BLaER1 (cell line): ENCODE measurements around the gene MOV10.
A peak's percentile ranks its signal among the peaks of the same experiment; 100 is the strongest.
"Not testable (repeated sequence)": the region's sequence is repeated elsewhere in the genome, so short reads cannot be mapped to it uniquely, and the experiment has no call there.

Experiments
- H3K27ac ChIP-seq: shearing (Covaris generic); formaldehyde crosslinking; 2 replicates; pipeline ENCODE4 v1.8.1; 2022
- H3K27me3 ChIP-seq: shearing (Covaris generic); formaldehyde crosslinking; 2 replicates; pipeline ENCODE4 v1.8.1; 2022
- H3K36me3 ChIP-seq: shearing (Covaris generic); formaldehyde crosslinking; 2 replicates; pipeline ENCODE4 v1.8.1; 2022
- H3K4me1 ChIP-seq: shearing (Covaris generic); formaldehyde crosslinking; 2 replicates; pipeline ENCODE4 v1.8.1; 2022
- H3K4me2 ChIP-seq: shearing (Covaris generic); formaldehyde crosslinking; 2 replicates; pipeline ENCODE4 v1.8.1; 2022
- H3K4me3 ChIP-seq: shearing (Covaris generic); formaldehyde crosslinking; 2 replicates; pipeline ENCODE4 v1.8.1; 2022
- H3K9ac ChIP-seq: shearing (Covaris generic); formaldehyde crosslinking; 2 replicates; pipeline ENCODE4 v1.8.1; 2022
- H3K9me3 ChIP-seq: shearing (Covaris generic); formaldehyde crosslinking; 2 replicates; pipeline ENCODE4 v1.8.1; 2022
- H4K20me1 ChIP-seq: shearing (Covaris generic); formaldehyde crosslinking; 2 replicates; pipeline ENCODE4 v1.8.1; 2022
- Cebpa-rat ChIP-seq: shearing (Covaris generic); IDR thresholded peaks from 2 replicates; pipeline ENCODE4 v1.8.1; 2022

Gene MOV10

DNA sequence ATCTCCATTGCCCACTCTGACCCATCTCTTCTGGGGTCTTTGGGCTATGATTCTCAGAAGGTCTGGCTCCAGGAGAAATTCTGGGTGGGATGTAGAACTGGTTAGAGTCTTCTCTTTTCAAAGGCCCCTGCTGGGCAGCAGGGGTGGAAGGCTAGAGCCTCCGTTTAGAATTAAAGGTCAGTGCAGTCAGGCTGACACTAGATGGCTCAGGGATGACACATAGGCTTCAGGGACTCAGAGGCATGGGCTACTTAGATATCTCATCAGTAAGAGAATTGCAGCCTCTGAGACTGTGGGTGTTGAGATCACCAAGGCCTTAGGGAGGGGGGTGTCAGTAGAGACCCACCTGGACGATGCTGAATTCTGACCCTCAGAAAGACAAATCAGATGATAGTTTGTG lies 53.3 kb downstream of the MOV10 start:
- no peak for TF ChIP-seq Cebpa-rat
- H3K4me2 ChIP-seq: no peak overlapping the region

DNA sequence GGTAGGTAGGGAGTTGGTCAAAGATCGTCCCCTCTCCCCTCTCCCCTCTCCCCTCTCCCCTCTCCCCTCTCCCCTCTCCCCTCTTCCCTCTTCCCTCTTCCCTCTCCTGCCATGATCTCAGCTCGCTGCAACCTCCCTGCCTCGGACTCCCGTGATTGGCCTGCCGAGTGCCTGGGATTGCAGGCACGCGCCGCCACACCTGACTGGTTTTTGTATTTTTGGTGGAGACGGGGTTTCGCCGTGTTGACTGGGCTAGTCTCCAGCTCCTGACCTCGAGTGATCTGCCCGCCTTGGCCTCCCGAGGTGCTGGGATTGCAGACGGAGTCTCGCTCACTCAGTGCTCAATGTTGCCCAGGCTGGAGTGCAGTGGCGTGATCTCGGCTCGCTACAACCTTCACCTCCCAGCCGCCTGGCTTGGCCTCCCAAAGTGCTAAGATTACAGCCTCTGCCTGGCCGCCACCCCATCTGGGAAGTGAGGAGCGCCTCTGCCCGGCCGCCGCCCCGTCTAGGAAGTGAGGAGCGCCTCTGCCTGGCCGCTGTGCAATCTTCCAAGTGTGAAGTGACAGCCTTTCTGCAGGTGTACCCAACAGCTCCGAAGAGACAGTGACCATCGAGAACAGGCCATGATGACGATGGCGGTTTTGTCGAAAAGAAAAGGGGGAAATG lies 54.0 kb downstream of the MOV10 start:
- H3K27ac ChIP-seq, H4K20me1 ChIP-seq, H3K9ac ChIP-seq, H3K27me3 ChIP-seq, H3K9me3 ChIP-seq, H3K4me3 ChIP-seq, H3K4me2 ChIP-seq, H3K36me3 ChIP-seq: not testable (repeated sequence)
- peaks cover 26% of the 10 kb centered on the region for H3K4me1 ChIP-seq

More for the DNA sequence above, 53.3 kb downstream of the MOV10 start:
- Histone ChIP-seq H3K4me3 (no peak overlapping the region), H3K27ac (no peak overlapping the region), H3K9me3 (no peaks in the 10 kb centered on the region), H3K4me1 (peaks cover 26% of the 10 kb centered on the region), H3K36me3 (no peaks in the 10 kb centered on the region), H4K20me1 (no peaks in the 10 kb centered on the region), H3K9ac (no peak overlapping the region), H3K27me3 (no peaks in the 10 kb centered on the region)

DNA sequence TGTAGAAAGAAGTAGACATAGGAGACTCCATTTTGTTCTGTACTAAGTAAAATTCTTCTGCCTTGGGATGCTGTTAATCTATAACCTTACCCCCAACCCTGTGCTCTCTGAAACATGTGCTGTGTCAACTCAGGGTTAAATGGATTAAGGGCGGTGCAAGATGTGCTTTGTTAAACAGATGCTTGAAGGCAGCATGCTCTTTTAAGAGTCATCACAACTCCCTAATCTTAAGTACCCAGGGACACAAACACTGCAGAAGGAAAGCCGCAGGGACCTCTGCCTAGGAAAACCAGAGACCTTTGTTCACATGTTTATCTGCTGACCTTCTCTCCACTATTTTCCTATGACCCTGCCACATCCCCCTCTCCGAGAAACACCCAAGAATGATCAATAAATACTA lies 54.6 kb downstream of the MOV10 start:
- H3K9me3 ChIP-seq, H4K20me1 ChIP-seq, H3K36me3 ChIP-seq, H3K27me3 ChIP-seq, H3K4me2 ChIP-seq, H3K4me3 ChIP-seq, H3K27ac ChIP-seq, H3K9ac ChIP-seq: not testable (repeated sequence)
- H3K4me1 ChIP-seq: peaks cover 26% of the 10 kb centered on the region

DNA sequence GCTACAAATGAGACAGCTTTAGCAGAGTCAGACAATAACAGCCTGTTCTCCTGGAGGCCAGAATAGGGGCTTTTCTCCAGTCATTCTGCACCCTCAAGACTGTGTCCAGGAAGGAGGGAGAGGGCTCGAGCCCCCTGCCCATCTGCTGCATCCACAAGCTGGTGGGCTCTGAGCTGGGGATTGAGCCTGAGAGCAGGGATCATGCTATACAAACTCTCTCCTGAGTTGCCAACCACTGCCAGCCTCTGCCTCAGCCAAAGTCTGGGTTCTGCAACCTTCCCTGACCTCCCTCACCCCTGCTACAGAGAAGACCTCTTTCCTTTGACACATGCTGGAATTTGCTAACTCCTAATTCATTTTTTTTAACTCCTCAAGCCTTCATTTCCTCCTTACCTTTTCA lies 55.5 kb downstream of the MOV10 start:
- H3K36me3 ChIP-seq: no peaks in the 10 kb centered on the region
- H3K9me3 ChIP-seq: no peaks in the 10 kb centered on the region
- no peaks in the 10 kb centered on the region for H4K20me1 ChIP-seq
- no peak overlapping the region for H3K4me3 ChIP-seq
- H3K4me2 ChIP-seq: peak overlapping the region; percentile 30; the same call in 1 of the 2 replicates
- H3K27ac ChIP-seq: no peak overlapping the region
- TF ChIP-seq Cebpa-rat: no peak
- H3K27me3 ChIP-seq: no peaks in the 10 kb centered on the region
- H3K4me1 ChIP-seq: peaks cover 26% of the 10 kb centered on the region
- H3K9ac ChIP-seq: no peak overlapping the region

DNA sequence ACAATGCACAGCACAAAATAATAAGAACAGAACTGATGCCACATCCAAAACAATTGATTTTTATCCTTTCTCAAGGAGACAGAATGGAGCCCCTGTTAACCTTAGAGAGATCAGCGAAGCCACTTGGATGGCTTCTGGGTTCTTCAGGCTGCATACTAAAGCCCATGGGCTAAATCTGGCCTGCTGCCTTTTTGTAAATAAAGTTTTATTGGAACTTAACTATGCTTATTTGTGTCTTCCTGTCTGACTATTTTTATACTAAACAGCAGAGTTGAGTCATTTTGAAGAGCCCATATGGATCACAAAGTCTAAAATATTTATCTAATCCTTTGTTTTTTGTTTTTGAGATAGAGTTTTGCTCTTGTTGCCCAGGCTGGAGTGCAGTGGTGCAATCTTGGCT lies 57.0 kb downstream of the MOV10 start:
- Histone ChIP-seq H4K20me1 (no peaks in the 10 kb centered on the region), H3K9ac (no peak overlapping the region), H3K9me3 (no peaks in the 10 kb centered on the region), H3K4me1 (peaks cover 26% of the 10 kb centered on the region), H3K27me3 (no peaks in the 10 kb centered on the region), H3K36me3 (no peaks in the 10 kb centered on the region), H3K27ac (no peak overlapping the region), H3K4me3 (no peak overlapping the region), H3K4me2 (peak overlapping the region; percentile 17; the same call in 1 of the 2 replicates)
- no peak for TF ChIP-seq Cebpa-rat

DNA sequence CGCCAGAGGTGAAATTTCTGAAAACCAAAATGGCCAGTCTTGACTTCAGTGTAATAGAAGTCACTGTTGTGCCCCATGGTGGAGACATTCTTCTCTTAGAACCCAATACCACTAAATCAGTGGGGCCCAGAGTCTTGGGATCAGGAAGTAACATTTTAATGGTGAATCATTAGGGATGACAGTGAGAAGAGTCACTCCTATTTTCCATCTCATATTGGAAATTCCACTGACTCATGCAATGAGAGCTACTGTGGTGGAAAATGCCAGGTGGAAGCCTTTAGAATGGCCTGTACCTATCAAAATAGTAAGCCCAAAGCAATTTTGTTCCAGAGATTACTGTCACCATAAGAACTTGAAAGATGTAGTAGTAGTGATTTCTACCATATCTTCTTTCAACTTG lies 61.3 kb downstream of the MOV10 start:
- no peaks in the 10 kb centered on the region for H3K27me3 ChIP-seq
- peaks cover 9% of the 10 kb centered on the region; the same call in 1 of the 2 replicates for H3K9me3 ChIP-seq
- H3K4me2 ChIP-seq: no peak overlapping the region
- H3K4me3 ChIP-seq: no peak overlapping the region
- no peak overlapping the region for H3K9ac ChIP-seq
- no peaks in the 10 kb centered on the region for H4K20me1 ChIP-seq
- H3K4me1 ChIP-seq: peaks cover 16% of the 10 kb centered on the region
- H3K36me3 ChIP-seq: no peaks in the 10 kb centered on the region
- no peak overlapping the region for H3K27ac ChIP-seq
- TF ChIP-seq Cebpa-rat: no peak

DNA sequence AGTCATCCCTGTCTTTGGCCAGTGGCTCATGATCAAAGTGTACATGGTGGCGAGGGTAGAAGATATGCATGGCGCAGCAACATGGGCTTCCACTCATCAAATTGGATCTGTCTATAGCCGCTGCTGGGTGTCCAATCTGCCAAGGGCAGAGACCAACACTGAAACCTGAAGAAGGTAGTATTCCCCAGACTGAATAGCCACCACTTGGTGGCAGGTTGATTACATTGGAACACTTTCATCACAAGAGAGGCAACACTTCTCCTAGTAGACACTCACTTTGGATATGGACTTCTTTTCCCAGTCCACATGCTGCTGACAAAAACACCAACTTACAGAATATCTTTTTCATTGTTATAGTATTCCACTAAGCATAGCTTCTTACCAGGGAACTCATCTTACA lies 63.1 kb downstream of the MOV10 start:
- H3K27me3 ChIP-seq: no peaks in the 10 kb centered on the region
- no peaks in the 10 kb centered on the region for H3K36me3 ChIP-seq
- no peak overlapping the region for H3K9ac ChIP-seq

DNA sequence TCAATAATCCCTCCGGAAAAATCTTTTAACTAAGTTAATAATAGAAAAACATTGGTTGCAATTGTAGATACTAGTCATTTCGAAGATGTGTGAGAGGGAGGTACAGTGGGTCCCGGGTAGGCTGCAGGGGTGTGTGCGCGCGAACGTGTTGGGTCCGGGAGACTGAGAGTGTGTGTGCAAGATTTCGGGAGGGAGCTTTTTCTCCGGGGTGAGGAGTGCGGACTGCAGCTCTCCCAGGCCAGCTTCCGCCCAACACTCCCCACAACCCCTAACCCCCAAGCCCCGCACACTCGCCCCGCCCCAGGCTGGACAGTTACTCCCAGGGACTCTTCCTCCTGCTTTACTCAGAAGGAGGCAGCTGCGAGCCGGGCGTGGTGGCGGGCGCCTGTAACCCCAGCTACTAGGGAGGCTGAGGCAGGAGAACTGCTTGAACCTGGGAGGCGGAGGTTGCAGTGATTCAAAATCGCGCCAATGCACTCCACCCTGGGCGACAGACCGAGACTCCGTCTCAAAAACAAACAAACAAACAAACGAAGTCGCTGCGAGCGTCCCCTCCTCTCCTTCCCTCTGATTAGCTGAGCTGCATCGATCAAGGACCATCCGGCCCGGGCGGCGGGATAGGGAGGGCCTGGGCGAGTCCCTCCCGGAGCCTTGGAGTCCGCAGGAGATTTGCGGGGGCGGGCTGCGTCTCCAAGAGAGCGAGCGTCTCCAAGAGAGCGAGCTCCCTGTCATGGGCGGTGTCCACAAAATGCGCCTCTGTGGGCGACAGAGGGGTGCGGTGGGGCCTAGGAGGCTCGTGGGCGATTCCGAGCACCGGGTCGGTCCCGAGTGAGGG lies 68.9 kb downstream of the MOV10 start:
- no peak overlapping the region for H3K4me2 ChIP-seq
- peaks cover 34% of the 10 kb centered on the region for H3K9me3 ChIP-seq
- H3K27ac ChIP-seq: no peak overlapping the region
- H3K36me3 ChIP-seq: no peaks in the 10 kb centered on the region
- no peaks in the 10 kb centered on the region for H3K4me1 ChIP-seq
- TF ChIP-seq Cebpa-rat: no peak
- H3K4me3 ChIP-seq: no peak overlapping the region
- no peaks in the 10 kb centered on the region for H4K20me1 ChIP-seq
- H3K27me3 ChIP-seq: no peaks in the 10 kb centered on the region
- H3K9ac ChIP-seq: no peak overlapping the region

More for the DNA sequence above, 63.1 kb downstream of the MOV10 start:
- H3K4me2 ChIP-seq: no peak overlapping the region
- H3K27ac ChIP-seq: no peak overlapping the region
- H3K4me3 ChIP-seq: no peak overlapping the region
- H3K9me3 ChIP-seq: peaks cover 14% of the 10 kb centered on the region
- no peak for TF ChIP-seq Cebpa-rat
- no peaks in the 10 kb centered on the region for H3K4me1 ChIP-seq
- no peaks in the 10 kb centered on the region for H4K20me1 ChIP-seq

DNA sequence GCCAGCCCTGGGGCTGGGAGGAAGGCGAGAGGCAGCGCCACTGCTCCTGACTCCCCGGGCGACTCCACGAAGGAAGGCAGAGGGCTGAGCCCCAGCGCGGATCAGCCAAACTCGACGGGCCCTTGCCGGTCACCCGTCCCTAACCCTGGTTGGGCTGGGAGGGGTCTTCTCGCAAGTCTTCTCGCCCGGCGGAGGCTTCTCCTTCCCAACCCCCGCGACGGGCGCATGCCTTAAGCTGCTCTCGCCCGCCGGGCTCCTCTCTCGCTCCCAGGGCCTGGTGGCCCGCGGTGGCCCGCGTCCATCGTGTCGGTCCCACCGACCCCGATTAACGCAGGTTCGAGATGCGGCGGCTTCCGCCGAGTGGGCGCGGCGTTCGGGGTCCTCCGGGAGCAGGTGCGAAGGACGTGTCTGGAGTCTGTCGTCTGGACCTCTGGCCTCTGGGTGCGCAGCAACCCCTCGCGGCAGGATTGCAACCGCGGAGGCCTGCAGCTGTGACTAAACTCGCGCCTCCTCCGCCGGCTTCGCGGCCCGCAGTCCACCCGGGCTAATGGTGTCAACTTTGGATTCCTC lies 69.6 kb downstream of the MOV10 start:
- H4K20me1 ChIP-seq: no peaks in the 10 kb centered on the region
- no peak overlapping the region for H3K27ac ChIP-seq
- no peak for TF ChIP-seq Cebpa-rat
- no peaks in the 10 kb centered on the region for H3K4me1 ChIP-seq
- no peak overlapping the region for H3K4me3 ChIP-seq
- no peaks in the 10 kb centered on the region for H3K27me3 ChIP-seq
- no peaks in the 10 kb centered on the region for H3K36me3 ChIP-seq
- H3K4me2 ChIP-seq: no peak overlapping the region
- H3K9me3 ChIP-seq: peaks cover 29% of the 10 kb centered on the region
- H3K9ac ChIP-seq: no peak overlapping the region

DNA sequence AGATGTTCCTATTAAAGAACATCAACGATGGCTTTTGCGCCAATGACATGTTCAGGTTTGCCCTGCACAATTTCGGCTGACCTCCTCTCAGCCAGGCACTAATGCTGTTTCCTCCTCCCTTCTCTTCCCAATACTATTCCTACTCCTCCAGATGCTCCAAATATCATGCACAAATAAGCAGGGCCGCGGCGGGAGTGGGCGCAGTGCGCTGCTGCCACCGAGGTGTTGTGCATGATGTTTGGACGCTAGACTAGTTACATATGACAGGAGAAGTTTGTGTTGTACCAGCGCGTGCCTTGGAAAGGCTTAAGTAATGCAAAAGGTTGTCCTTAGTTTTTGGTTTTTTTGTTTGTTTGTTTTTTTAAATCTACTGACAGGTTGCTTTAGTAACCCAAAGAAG lies 73.9 kb downstream of the MOV10 start:
- Histone ChIP-seq H3K4me1 (no peaks in the 10 kb centered on the region), H3K9ac (no peak overlapping the region), H4K20me1 (no peaks in the 10 kb centered on the region), H3K4me3 (no peak overlapping the region), H3K36me3 (no peaks in the 10 kb centered on the region), H3K9me3 (peaks cover 13% of the 10 kb centered on the region), H3K27ac (no peak overlapping the region), H3K27me3 (no peaks in the 10 kb centered on the region), H3K4me2 (no peak overlapping the region)
- no peak for TF ChIP-seq Cebpa-rat
